Jurkat, Clone E6-1 (cell line): Measurements from ENCODE around the gene AGBL4.

Source experiments
- DNase-seq: peaks from one replicate; pipeline ENCODE4 v3.0.0-alpha.2; 2011; ENCODE audit warnings: low read depth, low spot score
- H3K4me3 ChIP-seq: 2 replicates; pipeline ENCODE4 v1.5.1; 2011; ENCODE audit warnings: mild to moderate bottlenecking, low read length, control low read depth, moderate library complexity

Gene AGBL4

GRCh38 chr1:48691429-48692001, 1332.2 kb downstream of the AGBL4 start:
- no peak for DNase-seq
- no peak overlapping the region for H3K4me3 ChIP-seq

GRCh38 chr1:48688102-48688760, 1335.5 kb downstream of the AGBL4 start:
- DNase-seq = peak; percentile 20
- no peak overlapping the region for H3K4me3 ChIP-seq

- H3K4me3 ChIP-seq = no peak overlapping the region
- no peak for DNase-seq
Observed at GRCh38 chr1:48687282-48688045, 1336.3 kb downstream of the AGBL4 start.

- H3K4me3 ChIP-seq = no peak overlapping the region
- no peak for DNase-seq
Observed at GRCh38 chr1:48686159-48686558, 1337.6 kb downstream of the AGBL4 start.

- no peak overlapping the region for H3K4me3 ChIP-seq
- DNase-seq = no peak
Observed at GRCh38 chr1:48684381-48684780, 1339.4 kb downstream of the AGBL4 start.

- no peak overlapping the region for H3K4me3 ChIP-seq
- no peak for DNase-seq
Observed at GRCh38 chr1:48683839-48684238, 1339.9 kb downstream of the AGBL4 start.

GRCh38 chr1:48681476-48682305, 1342.1 kb downstream of the AGBL4 start:
- DNase-seq = no peak

GRCh38 chr1:48680411-48681035, 1343.2 kb downstream of the AGBL4 start:
- DNase-seq = no peak
- no peak overlapping the region for H3K4me3 ChIP-seq

More at GRCh38 chr1:48681476-48682305, 1342.1 kb downstream of the AGBL4 start:
- no peak overlapping the region for H3K4me3 ChIP-seq

- no peak for DNase-seq
- no peak overlapping the region for H3K4me3 ChIP-seq
Observed at GRCh38 chr1:48679859-48680258, 1343.9 kb downstream of the AGBL4 start.

- no peak for DNase-seq
- H3K4me3 ChIP-seq = no peak overlapping the region
Observed at GRCh38 chr1:48678710-48679505, 1344.8 kb downstream of the AGBL4 start.

- H3K4me3 ChIP-seq = no peak overlapping the region
- peak; percentile 41 for DNase-seq
Observed at GRCh38 chr1:48677306-48678287, 1346.2 kb downstream of the AGBL4 start.

- DNase-seq = no peak
- H3K4me3 ChIP-seq = no peak overlapping the region
Observed at GRCh38 chr1:48676822-48677221, 1346.9 kb downstream of the AGBL4 start.

- DNase-seq = no peak
- H3K4me3 ChIP-seq = no peak overlapping the region
Observed at GRCh38 chr1:48676376-48676775, 1347.4 kb downstream of the AGBL4 start.

- no peak overlapping the region for H3K4me3 ChIP-seq
- no peak for DNase-seq
Observed at GRCh38 chr1:48675251-48675650, 1348.5 kb downstream of the AGBL4 start.

GRCh38 chr1:48674641-48675040, 1349.1 kb downstream of the AGBL4 start:
- no peak overlapping the region for H3K4me3 ChIP-seq
- no peak for DNase-seq

GRCh38 chr1:48673332-48674105, 1350.2 kb downstream of the AGBL4 start:
- no peak for DNase-seq

GRCh38 chr1:48671578-48671977, 1352.2 kb downstream of the AGBL4 start:
- no peak overlapping the region for H3K4me3 ChIP-seq

More at GRCh38 chr1:48673332-48674105, 1350.2 kb downstream of the AGBL4 start:
- H3K4me3 ChIP-seq = no peak overlapping the region

More at GRCh38 chr1:48671578-48671977, 1352.2 kb downstream of the AGBL4 start:
- DNase-seq = no peak
